Heart right ventricle (tissue), 16 donors: ENCODE results near the gene YIPF1. TPM values are rescaled to one million over a fixed set of nuclear protein-coding genes. Genes with fewer than 3 reads are reported as not detected.

Experiments
- ATAC-seq, 8 donors: fragments of 200-7000 bp; cut with Tn5 transposase; one replicate each; pipeline ENCODE4 v1.9.1; 2020; ENCODE audit warnings: mild to moderate bottlenecking in 8 of 8, moderate library complexity in 8 of 8, moderate number of reproducible peaks in 1 of 8
- DNase-seq, 2 donors: peaks; one replicate each; pipeline ENCODE4 v3.0.0-alpha.2; 2020
- H3K27ac ChIP-seq, 10 donors: fragments of 200-600 bp; sonication (generic) in 2 of 10; one replicate each; pipeline versions ENCODE4 v1.5.0 to v1.8.0; 2020 to 2022; ENCODE audit warnings: mild to moderate bottlenecking in 3 of 10
- H3K27me3 ChIP-seq, 7 donors: fragments of 200-600 bp; one replicate each; pipeline ENCODE4 v1.8.0; 2021 to 2022; ENCODE audit warnings: mild to moderate bottlenecking in 2 of 7
- H3K36me3 ChIP-seq, 9 donors: fragments of 200-600 bp; sonication (generic) in 1 of 9; one replicate each; pipeline versions ENCODE4 v1.5.0 to v1.8.0; 2020 to 2022; ENCODE audit warnings: mild to moderate bottlenecking in 2 of 9
- H3K4me1 ChIP-seq, 9 donors: fragments of 200-600 bp; sonication (generic) in 1 of 9; one replicate each; pipeline versions ENCODE4 v1.5.0 to v1.8.0; 2020 to 2022; ENCODE audit warnings: mild to moderate bottlenecking in 4 of 9
- H3K4me3 ChIP-seq, 10 donors: fragments of 200-600 bp; sonication (generic) in 2 of 10; one replicate each; pipeline versions ENCODE4 v1.5.0 to v1.8.0; 2020 to 2022; ENCODE audit warnings: mild to moderate bottlenecking in 7 of 10, moderate library complexity in 2 of 10
- H3K9me3 ChIP-seq, 11 donors: fragments of 200-600 bp in 10 of 11; sonication (generic) in 2 of 11; one replicate each; pipeline versions ENCODE4 v1.5.0 to v1.8.0; 2013 to 2022; ENCODE audit warnings: mild to moderate bottlenecking in 2 of 11, control low read depth in 1 of 11, moderate library complexity in 1 of 11
- CTCF ChIP-seq, 9 donors: fragments of 200-600 bp; sonication (generic) in 2 of 9; IDR thresholded peaks; one replicate each; pipeline versions ENCODE4 v1.5.0 to v1.8.0; 2021 to 2022; ENCODE audit warnings: antibody characterized with exemption in 9 of 9, mild to moderate bottlenecking in 5 of 9, moderate library complexity in 1 of 9
- WGBS, 2 donors: extraction: QIAGEN DNeasy Blood & Tissue Kit; methylation state at CpG; one replicate each; pipeline ENCODE4 v1.1.7; 2013; ENCODE audit warnings: inconsistent platforms in 1 of 2; 5-methylcytosine and 5-hydroxymethylcytosine counted together
- intact Hi-C, 10 donors: fragments of 100-400 bp; cut with DNase I; formaldehyde crosslinking; loops; one replicate each; pipeline versions ENCODE4 v1.11.1 to v1.14.2; 2022
- polyA plus RNA-seq, 2 donors: library from polyadenylated mRNA; stranded (reverse); fragments of 200-250 nt; gene quantifications; one replicate each; pipeline ENCODE4 v1.2.3, GENCODE V29; 2013
- total RNA-seq, 10 donors: library from RNA; stranded (reverse); fragmentation: NEBNext Ultra II Directional in 3 of 10; extraction: Animal tissue kit (Norgen Biotek cat#: 25700) in 3 of 10; gene quantifications; one replicate each; pipeline versions ENCODE4 v1.2.1 to v1.2.4, GENCODE V29; 2021 to 2023
- donor health status: Arrhythmogenic right ventricular cardiomyopathy.
- donor health status: ischemic (EF 13 %, LVEDD 7.1; RV severe dilation, severe dysfunction).
- donor health status: healthy with polysubstance abuse.
- donor health status: DM: no; HTN: yes; CAD: no.
- donor health status: DM: no; HTN: no; CAD: no.
- donor health status: ischemic (EF 25% LVEDD 6.9; RV normal size, moderate dysfunction).
- donor health status: ischemic (EF 25% LVEDD 5.7; RV mildly dilated, moderate dysfunction).
- donor health status: healthy.
- donor health status: DM: yes; HTN: yes; CAD: no.
- donor health status: Ischemic cardiomyopathy.
- donor health status: ischemic (EF 35%, LVEDD 5.7; RV mildly dilated, moderate dysfunction).
- donor health status: nonischemic (EF 11% LVEDD 7.7; RV severe dilation, severe dysfunction).
- donor health status: DM: yes; HTN: yes; CAD: no.
- donor health status: PGD.
- donor health status: ischemic (EF 29% LVEDD 5.4; RV normal size, mild dysfunction).
- donor health status: nonischemic (EF 23%, LVEDD 6.1; RV moderate dilation, normal function).

Gene YIPF1
- total and polyA plus RNA-seq, 12 donors, result 9.6 to 22.1 (median 13.2) TPM

- intact Hi-C loops, result loop anchor here in 6 of 10 donors (10.0 kb wide), 4 partner anchors 165 to 945 kb away; partner anchors contain the start of gene TTC22 (in 2 of the 6)
- Histone ChIP-seq H3K36me3 (peaks cover 0 to 95% (median 30%) of the 10 kb centered on the region in 9 donors), H3K9me3 (no peaks in the 10 kb centered on the region), H3K4me1 (no peaks in the 10 kb centered on the region), H3K27me3 (no peaks in the 10 kb centered on the region), H3K27ac (no peak overlapping the region), H3K4me3 (no peak overlapping the region)
- TF ChIP-seq CTCF (IDR thresholded peaks at IDR 0.05), result no peak
- WGBS, 2 donors, result 90 to 92% methylated on average over 11 of the region's 11 CpGs
- DNase-seq, result no peak
- ATAC-seq, result no peak
These were observed 20.0 kb downstream of the YIPF1 start for GRCh38 chr1:53869454-53870117.

GRCh38 chr1:53868565-53868964, 21.0 kb downstream of the YIPF1 start:
- Histone ChIP-seq H3K27me3 (no peaks in the 10 kb centered on the region), H3K4me1 (no peaks in the 10 kb centered on the region), H3K9me3 (no peaks in the 10 kb centered on the region), H3K27ac (no peak overlapping the region), H3K36me3 (peaks cover 0 to 95% (median 30%) of the 10 kb centered on the region in 9 donors), H3K4me3 (no peak overlapping the region)
- no peak for DNase-seq
- ATAC-seq, result no peak
- 88 to 95% methylated on average over 1 of the region's 1 CpG for WGBS, 2 donors
- no peak for TF ChIP-seq CTCF (IDR thresholded peaks at IDR 0.05)
- intact Hi-C loops, result loop anchor here in 5 of 10 donors (10.0 kb wide), 4 partner anchors 166 to 946 kb away; partner anchors contain the start of gene TTC22 (in 1 of the 5)

GRCh38 chr1:53862507-53862906, 27.1 kb downstream of the YIPF1 start:
- no peak for DNase-seq
- Histone ChIP-seq H3K36me3 (peaks cover 0 to 71% (median 28%) of the 10 kb centered on the region in 9 donors), H3K27me3 (no peaks in the 10 kb centered on the region), H3K9me3 (no peaks in the 10 kb centered on the region), H3K4me1 (no peaks in the 10 kb centered on the region), H3K27ac (no peak overlapping the region), H3K4me3 (no peak overlapping the region)
- ATAC-seq, result no peak
- 80 to 85% methylated on average over 7 of the region's 7 CpGs for WGBS, 2 donors
- intact Hi-C loops, result loop anchor here in 7 of 10 donors (5.0 to 10.0 kb wide), 8 partner anchors 85 to 952 kb away; partner anchors contain the start of genes IFT25 (in 1 of the 7), LRRC42 (in 1 of the 7) and TTC22 (in 1 of the 7)
- TF ChIP-seq CTCF (IDR thresholded peaks at IDR 0.05), result no peak

GRCh38 chr1:53860967-53861411, 28.6 kb downstream of the YIPF1 start:
- Histone ChIP-seq H3K36me3 (peaks cover 0 to 74% (median 36%) of the 10 kb centered on the region in 9 donors), H3K4me3 (no peak overlapping the region), H3K9me3 (no peaks in the 10 kb centered on the region), H3K27me3 (no peaks in the 10 kb centered on the region), H3K27ac (no peak overlapping the region), H3K4me1 (no peaks in the 10 kb centered on the region)
- peak; percentile 43 to 82 (median 74) for TF ChIP-seq CTCF (IDR thresholded peaks at IDR 0.05)
- peak in 6 of 8 donors; percentile 51 to 72 (median 64) for ATAC-seq
- peak in 1 of 2 donors; percentile 28 for DNase-seq
- intact Hi-C loops, result loop anchor here in 7 of 10 donors (2.0 to 10.0 kb wide), 9 partner anchors 86 to 954 kb away; partner anchors contain the start of genes IFT25 (in 1 of the 7), LRRC42 (in 1 of the 7) and TTC22 (in 1 of the 7)
